Measurements from ENCODE around the gene ZSWIM4. TPM values are rescaled to one million over a fixed set of nuclear protein-coding genes. Genes with fewer than 3 reads are reported as not detected.

Gene ZSWIM4
- total and polyA plus RNA-seq, 2 of the 13 experiments (the other 11 are each of a cell fraction or from before 2014, with no cell fraction given), result 0.33 to 0.86 TPM

- no peak overlapping the region for H3K27ac ChIP-seq (ENCODE audit: extremely low read length, insufficient read depth, low read length)
- no peaks in the 10 kb centered on the region for H3K4me1 ChIP-seq (ENCODE audit: insufficient read depth, low read length)
- no peak overlapping the region for H2AFZ ChIP-seq (ENCODE audit: low read length)
- H3K9me3 ChIP-seq (ENCODE audit: low read length), result no peaks in the 10 kb centered on the region
- no peaks in the 10 kb centered on the region for H3K79me2 ChIP-seq (ENCODE audit: insufficient read depth, low read length)
- FAIRE-seq (no peak), ATAC-seq (no peak), DNase-seq (ENCODE audit: low spot score) (no peak)
- H3K9ac ChIP-seq (ENCODE audit: insufficient read depth, low read depth, low read length), result no peak overlapping the region
- no peaks in the 10 kb centered on the region; a peak in 1 of 5 replicates for H3K27me3 ChIP-seq (ENCODE audit: control insufficient read depth in 1 of 2, insufficient read depth in 2 of 2, low read length in 2 of 2)
- no peaks in the 10 kb centered on the region for H3K36me3 ChIP-seq (replicated peaks in 1 of 2; ENCODE audit: control insufficient read depth in 1 of 2, insufficient read depth in 2 of 2, low read length in 2 of 2)
- H4K20me1 ChIP-seq (ENCODE audit: insufficient read depth, low read length), result no peaks in the 10 kb centered on the region
- 41% methylated on average over 7 of the region's 11 CpGs for WGBS (ENCODE audit: low lambda C conversion rate)
- H3K4me3 ChIP-seq (replicated peaks in 1 of 3; ENCODE audit: insufficient read depth in 1 of 3, low read depth in 2 of 3, low read length in 3 of 3), result no peak overlapping the region
- POLR2A ChIA-PET, result no interaction called here
- TF ChIP-seq PTBP1 (IDR thresholded peaks at IDR 0.05; ENCODE audit: low read depth, low read length, poor library complexity, severe bottlenecking) (no peak), NR3C1 (CRISPR knock-in tag; IDR thresholded peaks at IDR 0.05) (no peak), ADNP (CRISPR knock-in tag; IDR thresholded peaks at IDR 0.05) (no peak), TBX2 (CRISPR knock-in tag; IDR thresholded peaks at IDR 0.05; ENCODE audit: borderline replicate concordance) (no peak), MEF2D (CRISPR knock-in tag; IDR thresholded peaks at IDR 0.05) (no peak), KDM3A (CRISPR knock-in tag; IDR thresholded peaks at IDR 0.05; ENCODE audit: low read depth) (no peak), ZNF83 (CRISPR knock-in tag; IDR thresholded peaks at IDR 0.05; ENCODE audit: borderline replicate concordance) (no peak), U2AF2 (IDR thresholded peaks at IDR 0.05; ENCODE audit: low read depth, low read length) (no peak), SYNCRIP (IDR thresholded peaks at IDR 0.05; ENCODE audit: insufficient read depth, low read depth, low read length) (no peak), SP5 (CRISPR knock-in tag; IDR thresholded peaks at IDR 0.05; ENCODE audit: borderline replicate concordance, low read depth) (no peak), ASH2L (IDR thresholded peaks at IDR 0.05; ENCODE audit: insufficient read length, low read depth, low read length) (no peak), NCOR1 (IDR thresholded peaks at IDR 0.05; ENCODE audit: borderline replicate concordance, low read length) (no peak)
- TF ChIP-seq, protein P1, sequence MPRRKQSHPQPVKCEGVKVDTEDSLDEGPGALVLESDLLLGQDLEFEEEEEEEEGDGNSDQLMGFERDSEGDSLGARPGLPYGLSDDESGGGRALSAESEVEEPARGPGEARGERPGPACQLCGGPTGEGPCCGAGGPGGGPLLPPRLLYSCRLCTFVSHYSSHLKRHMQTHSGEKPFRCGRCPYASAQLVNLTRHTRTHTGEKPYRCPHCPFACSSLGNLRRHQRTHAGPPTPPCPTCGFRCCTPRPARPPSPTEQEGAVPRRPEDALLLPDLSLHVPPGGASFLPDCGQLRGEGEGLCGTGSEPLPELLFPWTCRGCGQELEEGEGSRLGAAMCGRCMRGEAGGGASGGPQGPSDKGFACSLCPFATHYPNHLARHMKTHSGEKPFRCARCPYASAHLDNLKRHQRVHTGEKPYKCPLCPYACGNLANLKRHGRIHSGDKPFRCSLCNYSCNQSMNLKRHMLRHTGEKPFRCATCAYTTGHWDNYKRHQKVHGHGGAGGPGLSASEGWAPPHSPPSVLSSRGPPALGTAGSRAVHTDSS (CRISPR knock-in tag; conservative IDR thresholded peaks at IDR 0.05), result no peak
- intact Hi-C loops (cut with micrococcal nuclease; ENCODE audit: unreplicated experiment) (no loop called here), in situ Hi-C loops (cut with HindIII; ENCODE audit: extremely low pct_ligation_motif_present, low pct_unique_long_range_greater_than_20kb) (no loop called here)
- CTCF ChIA-PET (ENCODE audit: low intra/inter-chr PET ratio, low total read pairs), result no interaction called here
- no TSS peak for BruUV-seq (replicated peaks)
- H3K4me2 ChIP-seq (ENCODE audit: low read depth, low read length), result no peak overlapping the region
Measured at GRCh38 chr19:13812544-13812943, 17.3 kb downstream of the ZSWIM4 start.
